Neutrophil (primary cell): ENCODE data around the gene SPAG7.

Experiments
- H3K27ac ChIP-seq: fragments of 200-600 bp; sonication (generic); 2 replicates; pipeline ENCODE4 v1.5.1; 2016; ENCODE audit warnings: mild to moderate bottlenecking, moderate library complexity
- H3K27me3 ChIP-seq: fragments of 200-600 bp; sonication (generic); 2 replicates; pipeline ENCODE4 v1.6.0; 2016; ENCODE audit warnings: mild to moderate bottlenecking
- H3K36me3 ChIP-seq: fragments of 200-600 bp; sonication (generic); 2 replicates; pipeline ENCODE4 v1.5.1; 2017
- H3K4me1 ChIP-seq, 2 experiments: fragments of 200-600 bp in 1 of 2; sonication (generic) in 1 of 2; 1 replicate in 1 of 2; 2 replicates in 1 of 2; pipeline versions ENCODE4 v1.5.1 to v1.6.1; 2013 to 2016; ENCODE audit warnings: low read depth in 1 of 2, low read length in 1 of 2, mild to moderate bottlenecking in 1 of 2, moderate library complexity in 1 of 2; ENCODE audit not compliant: control insufficient read depth in 1 of 2, insufficient read depth in 1 of 2
- H3K4me3 ChIP-seq, 2 experiments: fragments of 200-600 bp in 1 of 2; sonication (generic) in 1 of 2; 1 replicate in 1 of 2; 2 replicates in 1 of 2; pipeline ENCODE4 v1.5.1; 2013 to 2016; ENCODE audit warnings: low read depth in 1 of 2, low read length in 1 of 2, mild to moderate bottlenecking in 1 of 2, moderate library complexity in 1 of 2
- H3K9me3 ChIP-seq: fragments of 200-600 bp; sonication (generic); 2 replicates; pipeline ENCODE4 v1.5.1; 2016
- TF ChIP-seq, protein P1 (sequence below): fragments of 200-600 bp; sonication (generic); IDR thresholded peaks from 2 replicates; pipeline ENCODE4 v1.5.1; 2016; ENCODE audit warnings: antibody characterized with exemption

SPAG7 gene

DNA sequence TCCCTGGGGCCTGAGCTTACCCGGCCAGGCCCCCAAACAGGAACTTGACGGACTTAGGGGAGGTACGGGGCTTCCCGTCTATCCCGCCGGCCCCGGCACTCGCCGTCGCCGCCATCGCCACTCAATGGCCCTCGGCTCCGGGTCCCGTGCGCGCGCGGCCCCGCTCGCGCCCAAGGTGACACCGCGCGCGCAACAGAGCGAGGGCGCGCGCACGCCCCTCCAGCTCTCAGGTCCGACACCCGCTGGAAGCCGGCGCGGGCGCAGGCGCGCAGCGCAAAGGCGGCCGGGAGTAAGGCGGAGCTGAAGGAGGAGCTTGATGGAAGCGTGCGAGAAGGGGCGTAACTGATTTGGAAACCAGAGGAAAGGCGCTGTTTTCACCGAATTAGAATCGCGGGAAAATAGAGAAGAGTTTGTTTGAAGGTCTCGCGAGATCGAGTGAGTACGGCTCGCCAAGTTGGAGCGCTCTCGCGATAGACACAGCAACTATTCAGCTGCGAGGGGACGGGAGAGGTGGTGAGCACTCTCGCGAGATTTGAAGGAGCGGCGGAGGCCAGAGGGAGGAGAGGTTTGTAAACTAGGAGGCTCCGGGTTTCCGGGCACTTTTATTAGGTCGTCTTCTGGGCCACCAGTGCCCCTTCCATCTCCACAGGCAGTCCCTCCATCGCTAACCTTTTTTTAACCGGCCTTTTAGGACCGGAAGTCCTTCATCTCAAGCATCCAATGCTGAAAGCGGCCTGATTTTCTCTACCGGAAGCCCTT, 27.6 kb downstream of the SPAG7 start, which contains the start of the genes RNF167 and SLC25A11:
TSS of gene RNF167 (plus strand) at position 473 of the 759 bp plus-strand sequence. CDS start 642 bp downstream, outside the sequence.
TSS of gene SLC25A11 (minus strand) at position 251 of the 759 bp plus-strand sequence. CDS start at position 115, 136 bp downstream.
- peaks cover 60 to 68% of the 10 kb centered on the region in 2 experiments for H3K4me1 ChIP-seq

DNA sequence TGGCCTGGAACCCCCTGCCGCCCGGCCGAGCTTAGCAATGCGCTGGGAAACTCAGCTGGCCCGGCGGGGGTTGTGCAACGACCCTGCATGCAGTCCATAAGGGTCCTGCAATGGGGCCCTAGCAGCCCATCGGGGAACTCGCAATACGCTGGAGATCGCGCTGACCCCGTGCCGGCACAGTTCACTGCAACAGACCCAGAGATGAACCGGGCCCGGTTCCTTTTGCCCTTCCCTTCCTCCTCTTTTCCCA, 28.1 kb downstream of the SPAG7 start:
- peak overlapping the region; percentile 83 to 99 for H3K4me3 ChIP-seq
- peak overlapping the region; percentile 96 for H3K27ac ChIP-seq
- no peaks in the 10 kb centered on the region for H3K9me3 ChIP-seq
- TF ChIP-seq, protein P1, sequence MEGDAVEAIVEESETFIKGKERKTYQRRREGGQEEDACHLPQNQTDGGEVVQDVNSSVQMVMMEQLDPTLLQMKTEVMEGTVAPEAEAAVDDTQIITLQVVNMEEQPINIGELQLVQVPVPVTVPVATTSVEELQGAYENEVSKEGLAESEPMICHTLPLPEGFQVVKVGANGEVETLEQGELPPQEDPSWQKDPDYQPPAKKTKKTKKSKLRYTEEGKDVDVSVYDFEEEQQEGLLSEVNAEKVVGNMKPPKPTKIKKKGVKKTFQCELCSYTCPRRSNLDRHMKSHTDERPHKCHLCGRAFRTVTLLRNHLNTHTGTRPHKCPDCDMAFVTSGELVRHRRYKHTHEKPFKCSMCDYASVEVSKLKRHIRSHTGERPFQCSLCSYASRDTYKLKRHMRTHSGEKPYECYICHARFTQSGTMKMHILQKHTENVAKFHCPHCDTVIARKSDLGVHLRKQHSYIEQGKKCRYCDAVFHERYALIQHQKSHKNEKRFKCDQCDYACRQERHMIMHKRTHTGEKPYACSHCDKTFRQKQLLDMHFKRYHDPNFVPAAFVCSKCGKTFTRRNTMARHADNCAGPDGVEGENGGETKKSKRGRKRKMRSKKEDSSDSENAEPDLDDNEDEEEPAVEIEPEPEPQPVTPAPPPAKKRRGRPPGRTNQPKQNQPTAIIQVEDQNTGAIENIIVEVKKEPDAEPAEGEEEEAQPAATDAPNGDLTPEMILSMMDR: no peak
- H3K27me3 ChIP-seq: peaks cover 1% of the 10 kb centered on the region
- peaks cover 47% of the 10 kb centered on the region for H3K36me3 ChIP-seq
- peaks cover 58 to 66% of the 10 kb centered on the region in 2 experiments for H3K4me1 ChIP-seq

More for the DNA sequence above, 27.6 kb downstream of the SPAG7 start, which contains the start of the genes RNF167 and SLC25A11:
- Histone ChIP-seq H3K27me3 (no peaks in the 10 kb centered on the region), H3K4me3 (peak within 1 kb of the TSS; percentile 83 to 99), H3K27ac (peak within 1 kb of the TSS; percentile 96), H3K9me3 (no peaks in the 10 kb centered on the region), H3K36me3 (peaks cover 49% of the 10 kb centered on the region)
- TF ChIP-seq, protein P1: peak; percentile 47

- peak overlapping the region; percentile 83 to 99 for H3K4me3 ChIP-seq
- TF ChIP-seq, protein P1: no peak
- peaks cover 7% of the 10 kb centered on the region for H3K27me3 ChIP-seq
- H3K4me1 ChIP-seq: peaks cover 58 to 66% of the 10 kb centered on the region in 2 experiments
- H3K27ac ChIP-seq: peak overlapping the region; percentile 96
- peaks cover 47% of the 10 kb centered on the region for H3K36me3 ChIP-seq
- H3K9me3 ChIP-seq: no peaks in the 10 kb centered on the region
Observed at GRCh38 chr17:4938688-4939545, 28.7 kb downstream of the SPAG7 start.

DNA sequence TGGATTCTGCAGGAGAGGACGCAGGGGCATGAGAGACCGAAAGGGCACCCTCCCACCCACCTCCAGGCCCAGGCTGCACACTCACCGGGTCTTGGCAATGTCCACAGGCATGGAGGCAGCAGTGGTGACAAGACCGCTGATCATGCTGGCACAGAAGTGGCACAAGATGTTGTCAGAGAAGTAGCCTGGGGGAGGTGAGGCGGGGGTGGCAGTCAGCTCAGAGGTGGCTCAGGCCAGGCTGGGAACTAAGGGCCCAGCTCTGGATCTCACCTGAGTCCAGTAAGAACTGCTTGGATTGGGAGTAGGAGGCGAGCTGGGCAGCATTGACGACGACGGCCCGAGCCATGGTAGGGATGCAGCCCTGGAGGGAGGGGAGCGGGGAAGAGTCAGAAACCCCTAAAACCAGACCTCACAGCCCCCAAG, 29.5 kb downstream of the SPAG7 start:
- H3K4me1 ChIP-seq: peaks cover 51 to 66% of the 10 kb centered on the region in 2 experiments
- H3K27ac ChIP-seq: peak overlapping the region; percentile 96
- peaks cover 15% of the 10 kb centered on the region for H3K27me3 ChIP-seq
- H3K4me3 ChIP-seq: no peak overlapping the region
- peaks cover 41% of the 10 kb centered on the region for H3K36me3 ChIP-seq
- H3K9me3 ChIP-seq: no peaks in the 10 kb centered on the region
- TF ChIP-seq, protein P1: no peak

DNA sequence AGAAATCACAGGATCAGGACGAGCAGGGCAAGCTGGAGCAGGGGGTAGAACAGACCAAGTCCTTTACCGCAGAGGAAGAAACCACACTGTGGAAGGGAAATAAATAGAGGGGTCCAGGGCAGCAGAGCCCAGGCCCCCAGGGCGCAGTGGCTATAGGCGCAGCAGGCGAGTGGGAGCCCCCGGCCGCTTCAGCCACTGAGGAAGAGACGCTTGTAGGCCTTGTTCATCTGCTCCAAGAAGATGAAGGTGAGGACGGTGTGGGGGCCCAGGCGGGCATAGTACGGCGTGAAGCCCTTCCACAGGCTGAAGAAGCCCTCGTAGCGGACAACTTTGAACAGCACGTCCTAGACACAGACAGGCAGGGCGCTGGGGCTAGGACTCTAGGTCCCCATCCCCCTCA, 30.1 kb downstream of the SPAG7 start:
- TF ChIP-seq, protein P1: no peak

More for the DNA sequence above, 30.1 kb downstream of the SPAG7 start:
- peaks cover 35% of the 10 kb centered on the region for H3K36me3 ChIP-seq
- H3K27me3 ChIP-seq: peaks cover 16% of the 10 kb centered on the region
- no peaks in the 10 kb centered on the region for H3K9me3 ChIP-seq
- H3K4me3 ChIP-seq: no peak overlapping the region
- H3K4me1 ChIP-seq: peaks cover 46 to 61% of the 10 kb centered on the region in 2 experiments
- H3K27ac ChIP-seq: peak overlapping the region; percentile 27
